GM21825 (cell line): ENCODE data around the gene CFAP299.
"Not testable (repeated sequence)": the region's sequence is repeated elsewhere in the genome, so short reads cannot be mapped to it uniquely, and the experiment has no call there.

Experiments used
- ATAC-seq: cut with Tn5 transposase; IDR thresholded peaks from one replicate; pipeline ENCODE4 v1.9.1; 2021; ENCODE audit warnings: mild to moderate bottlenecking, moderate library complexity; ENCODE audit not compliant: unreplicated experiment

Gene CFAP299

DNA sequence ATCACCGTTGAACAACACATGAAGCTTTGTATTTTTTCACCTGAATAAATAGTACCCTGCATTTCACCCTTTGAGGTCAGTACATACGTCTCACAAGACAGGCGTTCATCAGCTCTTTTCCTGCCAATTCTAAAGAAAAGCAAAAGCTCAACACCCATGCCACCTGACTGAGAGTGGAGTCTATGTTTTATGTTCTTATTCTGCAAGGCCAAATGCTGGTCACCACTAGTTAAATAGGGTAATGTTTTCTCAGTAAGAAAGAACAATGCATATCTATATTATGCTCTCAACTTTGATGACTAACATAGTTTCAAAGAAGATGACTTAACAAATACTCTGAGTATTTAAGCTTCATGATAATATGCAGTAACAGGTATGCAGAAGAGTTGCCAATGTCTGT, 358.6 kb downstream of the CFAP299 start:
- ATAC-seq = no peak

GRCh38 chr4:80705311-80705710, 369.8 kb downstream of the CFAP299 start:
- no peak for ATAC-seq

- ATAC-seq = no peak
Measured at GRCh38 chr4:80709082-80709869, 373.7 kb downstream of the CFAP299 start.

DNA sequence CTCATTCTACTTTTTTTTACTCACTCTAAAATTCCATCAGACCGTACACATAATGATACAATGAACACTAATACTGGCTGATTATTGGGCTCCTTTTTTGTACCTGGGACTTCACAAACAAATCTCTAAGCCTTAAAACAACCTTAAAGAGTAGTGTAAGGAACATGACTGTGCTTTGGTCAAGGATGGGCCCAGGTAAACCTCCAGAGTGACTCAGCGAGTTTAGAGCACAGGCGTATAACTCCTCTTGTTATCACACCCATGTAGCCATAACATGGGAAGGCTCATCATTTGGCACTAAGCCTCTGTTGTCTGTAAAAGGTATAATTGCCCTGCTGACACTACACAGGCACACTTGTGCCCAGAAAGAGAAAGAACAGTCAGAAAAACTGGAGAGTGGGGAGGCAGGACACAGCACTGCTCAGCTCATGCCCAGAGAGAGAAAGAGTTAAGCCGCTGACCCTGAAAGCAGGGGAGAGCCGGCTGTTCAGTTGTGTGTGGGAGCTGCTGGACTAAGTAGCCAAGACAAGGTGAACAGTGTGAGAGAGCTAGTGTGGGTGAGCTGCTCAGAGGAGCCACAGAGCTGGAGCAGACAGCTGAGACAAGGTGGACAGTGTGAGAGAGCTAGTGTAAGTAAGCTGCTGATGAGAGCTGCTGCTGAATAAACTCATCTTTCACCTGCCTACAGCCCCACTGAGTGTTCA, 375.4 kb downstream of the CFAP299 start:
- ATAC-seq = no peak

GRCh38 chr4:80711956-80712355, 376.4 kb downstream of the CFAP299 start:
- ATAC-seq = no peak

GRCh38 chr4:80713409-80713808, 377.9 kb downstream of the CFAP299 start:
- no peak for ATAC-seq

DNA sequence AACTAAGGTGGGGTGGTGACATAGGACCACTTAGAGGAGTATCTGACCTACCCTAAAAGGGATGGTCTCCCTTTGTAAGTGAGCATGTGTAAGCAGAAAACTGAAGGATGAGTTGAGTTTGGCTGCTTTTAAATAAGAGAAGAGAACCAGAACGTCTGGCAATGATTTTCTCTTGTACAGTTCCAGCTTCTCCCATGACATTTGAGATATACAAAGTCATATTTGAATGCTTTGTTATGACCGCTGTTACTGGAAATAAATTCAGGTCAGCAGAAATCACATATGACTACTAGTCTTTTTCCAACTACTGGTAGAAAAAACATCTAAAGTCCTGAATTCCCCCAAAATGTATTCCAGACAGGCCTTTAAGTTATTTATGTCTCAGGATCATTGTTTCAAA, 381.7 kb downstream of the CFAP299 start:
- ATAC-seq = no peak

DNA sequence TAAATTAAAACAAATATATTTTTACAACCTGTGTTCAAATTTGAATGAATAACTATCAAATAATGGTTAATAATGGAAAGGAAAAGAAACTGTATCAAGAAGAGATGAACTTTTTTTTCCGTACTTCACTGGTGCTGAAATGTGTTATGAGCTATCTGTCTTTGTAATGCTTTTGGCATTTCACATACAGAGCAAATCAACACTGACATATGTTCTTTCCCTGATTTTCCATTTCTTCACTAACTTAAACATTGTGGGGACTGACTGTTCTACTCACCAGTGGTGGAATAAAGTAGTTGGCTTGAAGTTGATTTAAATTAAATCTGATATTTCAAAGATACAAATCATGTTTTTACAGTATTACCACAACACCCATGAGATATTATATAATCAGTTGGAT, 390.9 kb downstream of the CFAP299 start:
- ATAC-seq = no peak

DNA sequence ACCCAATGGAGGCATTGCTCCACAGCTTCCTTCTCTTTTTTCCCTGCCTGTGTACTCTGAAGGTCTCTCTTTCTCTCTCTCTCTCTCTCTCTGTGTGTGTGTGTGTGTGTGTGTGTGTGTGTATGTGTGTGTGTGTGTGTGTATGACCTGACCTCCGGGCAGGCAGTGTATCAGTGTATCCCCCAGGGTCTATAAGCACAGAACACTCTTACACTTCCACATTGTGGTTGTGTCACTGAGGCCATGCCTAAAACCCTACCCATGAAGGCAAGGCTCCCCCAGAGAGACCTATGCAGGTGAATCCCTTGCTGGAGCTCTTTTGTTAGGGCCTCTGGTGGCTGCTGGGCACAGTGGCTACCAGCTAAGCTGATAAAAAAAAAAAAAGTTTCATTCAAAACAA, 394.6 kb downstream of the CFAP299 start:
- ATAC-seq = no peak

GRCh38 chr4:80731436-80731835, 395.9 kb downstream of the CFAP299 start:
- no peak for ATAC-seq

DNA sequence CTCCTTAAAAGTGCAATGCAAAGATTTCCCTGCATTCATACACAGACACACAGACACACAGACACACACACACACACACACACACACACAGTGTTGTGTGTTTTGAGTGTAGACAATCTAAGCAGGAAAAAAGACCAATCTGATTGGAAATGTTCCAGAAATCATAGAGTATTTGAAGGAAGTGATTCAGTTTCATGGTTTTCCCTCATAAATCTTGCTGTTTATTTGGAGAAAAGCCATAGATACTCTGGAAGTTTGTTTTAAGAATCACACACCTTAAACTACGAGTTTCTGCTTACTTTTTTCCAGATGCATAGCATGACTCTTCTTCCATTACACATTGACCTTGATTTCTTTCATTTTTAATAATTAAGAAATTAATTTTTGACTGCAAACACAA, 396.5 kb downstream of the CFAP299 start:
- ATAC-seq = no peak

- no peak for ATAC-seq
Measured at GRCh38 chr4:80740375-80740774, 404.8 kb downstream of the CFAP299 start.

- ATAC-seq = not testable (repeated sequence)
Measured at GRCh38 chr4:80749558-80749957, 414.0 kb downstream of the CFAP299 start.

- ATAC-seq = no peak
Measured at GRCh38 chr4:80751200-80751599, 415.7 kb downstream of the CFAP299 start.

GRCh38 chr4:80767944-80768343, 432.4 kb downstream of the CFAP299 start:
- no peak for ATAC-seq

- ATAC-seq = no peak
Measured at GRCh38 chr4:80776168-80776567, 440.6 kb downstream of the CFAP299 start.

DNA sequence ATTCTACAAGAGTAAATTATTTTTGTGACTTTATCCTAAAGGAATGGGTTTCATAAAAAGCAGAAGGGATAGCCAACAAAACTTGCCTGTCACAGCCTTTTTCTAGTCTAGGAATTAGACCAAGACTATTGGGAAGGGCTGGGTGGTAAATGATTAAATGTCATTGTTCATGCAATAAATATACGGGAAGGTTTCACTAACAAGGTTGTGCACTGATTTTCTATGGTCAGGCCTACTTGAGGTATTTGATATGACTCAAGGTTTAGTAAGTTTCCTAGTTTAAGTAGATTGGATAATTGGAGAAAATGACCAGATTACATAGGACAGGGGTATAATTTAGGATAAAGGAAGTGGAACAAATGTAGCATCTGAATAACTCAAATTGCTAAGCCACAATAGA, 445.9 kb downstream of the CFAP299 start:
- ATAC-seq = no peak

DNA sequence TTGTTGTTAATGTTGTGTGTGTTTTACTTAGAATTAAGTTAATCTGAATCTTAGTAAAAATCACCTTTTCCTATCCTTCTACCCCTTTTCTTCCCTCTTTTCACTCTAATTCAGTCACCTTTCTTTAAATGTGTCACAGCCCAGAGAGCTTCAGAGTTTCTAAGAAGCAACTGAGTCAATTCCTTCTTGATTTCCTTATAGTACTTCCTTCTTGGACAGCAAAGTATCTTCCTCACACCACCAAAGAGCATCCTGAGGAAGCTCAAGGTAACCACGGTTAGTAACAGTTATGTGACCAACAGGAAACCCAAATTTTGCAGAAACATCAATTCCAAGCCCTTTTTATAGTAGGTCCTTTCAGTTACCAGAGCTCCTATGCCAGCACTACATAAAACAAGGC, 451.8 kb downstream of the CFAP299 start:
- no peak for ATAC-seq

GRCh38 chr4:80788798-80789197, 453.3 kb downstream of the CFAP299 start:
- ATAC-seq = no peak

DNA sequence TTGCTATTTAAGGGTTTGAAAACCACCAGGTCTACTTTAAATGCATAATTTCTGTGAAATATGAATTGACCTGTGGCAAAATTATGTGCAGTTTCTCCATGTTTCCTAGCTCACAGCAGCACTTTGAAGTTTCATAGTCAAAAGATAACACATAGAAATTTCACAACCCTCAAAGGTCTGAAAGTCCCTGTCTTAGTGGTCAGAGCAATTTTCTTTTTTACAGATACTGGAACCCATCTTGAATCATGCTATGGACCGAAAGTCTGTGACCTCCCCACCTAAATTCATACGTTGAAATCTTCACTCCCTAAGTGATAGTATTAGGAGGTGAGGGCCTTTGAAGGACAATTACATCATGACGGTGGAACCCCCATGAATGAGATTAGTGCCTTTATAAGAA, 454.6 kb downstream of the CFAP299 start:
- ATAC-seq = no peak

DNA sequence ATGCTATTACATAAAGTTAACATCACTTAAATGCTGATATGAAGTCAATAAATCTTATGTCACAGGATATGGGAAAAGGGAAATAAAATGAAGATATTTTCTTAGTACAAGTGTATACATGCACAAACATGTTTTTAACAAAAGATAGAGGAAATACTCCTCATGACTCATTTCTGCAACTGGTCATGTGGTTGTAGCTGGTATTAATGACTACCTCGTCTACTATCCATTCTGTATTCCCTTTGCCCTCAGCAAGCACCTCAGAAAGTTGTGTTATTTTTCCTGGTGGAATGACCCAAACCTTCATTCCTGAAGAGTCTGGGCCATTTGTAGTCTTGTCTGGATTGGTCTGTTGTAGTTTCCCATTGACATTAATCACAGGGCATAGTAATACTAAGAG, 458.1 kb downstream of the CFAP299 start:
- ATAC-seq = not testable (repeated sequence)

DNA sequence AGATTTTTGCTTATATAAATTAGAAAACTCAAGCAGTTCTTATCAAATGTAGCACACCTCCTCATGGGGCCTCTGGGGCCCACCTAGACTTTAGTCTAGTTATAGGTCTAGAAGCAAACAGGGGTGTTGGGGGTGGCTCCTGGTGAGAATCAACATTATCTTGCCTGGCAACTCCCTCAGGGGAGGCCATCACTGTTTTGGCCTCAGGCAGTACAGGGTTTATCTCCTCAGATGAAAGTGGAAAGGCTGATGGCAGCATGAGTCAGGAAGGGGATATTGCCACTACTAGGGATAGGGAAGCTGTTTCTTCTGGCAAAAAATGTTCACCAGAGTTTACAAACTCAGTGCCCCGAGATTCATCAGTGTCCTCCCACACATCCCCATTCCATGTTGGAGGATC, 462.6 kb downstream of the CFAP299 start:
- ATAC-seq = no peak
